Measurements from ENCODE around the gene POLR3B.

GRCh38 chr12:106429043-106429552 lies 71.5 kb downstream of the POLR3B start:
- TF ChIP-seq CTCF (IDR thresholded peaks at IDR 0.05; ENCODE audit: low read depth, low read length, poor library complexity, severe bottlenecking) (no peak), EZH2phosphoT487 (IDR thresholded peaks at IDR 0.05; ENCODE audit: borderline replicate concordance, low read length) (no peak)

Data from DOHH2 (cell line).